Measurements from ENCODE around the gene MBD5.
A peak's percentile ranks its signal among the peaks of the same experiment; 100 is the strongest.

MBD5 gene

DNA sequence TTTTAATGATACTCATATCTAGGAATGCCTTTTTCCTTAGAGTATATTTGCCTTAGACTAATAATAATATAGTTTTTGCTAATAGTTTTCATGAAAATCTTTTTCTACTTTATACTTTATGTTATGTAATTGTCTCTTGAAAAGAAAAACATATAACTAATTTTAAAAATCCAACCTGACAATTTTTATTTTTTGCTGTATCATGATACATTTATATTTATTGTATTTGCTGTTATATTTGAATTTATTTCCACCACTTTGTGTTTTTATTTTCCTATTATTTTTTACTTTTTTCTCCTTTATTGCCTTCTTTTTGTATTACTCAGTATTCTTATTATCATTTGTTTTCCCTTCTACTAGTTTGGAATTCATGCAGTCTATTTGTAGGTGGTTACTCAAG, 85.4 kb downstream of the MBD5 start:
- peaks cover 11% of the 10 kb centered on the region for H3K4me1 Mint-ChIP-seq
- no peak for DNase-seq
- H3K27me3 Mint-ChIP-seq: no peaks in the 10 kb centered on the region
- H3K27ac Mint-ChIP-seq: no peak overlapping the region
- H3K9me3 Mint-ChIP-seq: no peaks in the 10 kb centered on the region
- H3K36me3 Mint-ChIP-seq: peaks cover 1% of the 10 kb centered on the region
- H3K4me3 Mint-ChIP-seq: no peak overlapping the region
- CTCF ChIA-PET: no interaction called here

- Mint-ChIP-seq H3K36me3 (peaks cover 1% of the 10 kb centered on the region), H3K27ac (no peak overlapping the region), H3K27me3 (no peaks in the 10 kb centered on the region), H3K4me1 (peaks cover 11% of the 10 kb centered on the region), H3K9me3 (no peaks in the 10 kb centered on the region), H3K4me3 (no peak overlapping the region)
- CTCF ChIA-PET: no interaction called here
- no peak for DNase-seq
Observed at GRCh38 chr2:148108385-148108784, 87.5 kb downstream of the MBD5 start.

- Mint-ChIP-seq H3K9me3 (no peaks in the 10 kb centered on the region), H3K4me3 (no peak overlapping the region), H3K27me3 (no peaks in the 10 kb centered on the region), H3K27ac (peak overlapping the region; percentile 62), H3K4me1 (peaks cover 11% of the 10 kb centered on the region), H3K36me3 (peaks cover 1% of the 10 kb centered on the region)
- DNase-seq: no peak
- CTCF ChIA-PET: interaction anchor here (0.7 kb wide), 1 partner anchor 14 kb away, joined by 3 read pairs; no protein-coding TSS in a partner anchor
Observed at GRCh38 chr2:148110184-148110583, 89.3 kb downstream of the MBD5 start.

DNA sequence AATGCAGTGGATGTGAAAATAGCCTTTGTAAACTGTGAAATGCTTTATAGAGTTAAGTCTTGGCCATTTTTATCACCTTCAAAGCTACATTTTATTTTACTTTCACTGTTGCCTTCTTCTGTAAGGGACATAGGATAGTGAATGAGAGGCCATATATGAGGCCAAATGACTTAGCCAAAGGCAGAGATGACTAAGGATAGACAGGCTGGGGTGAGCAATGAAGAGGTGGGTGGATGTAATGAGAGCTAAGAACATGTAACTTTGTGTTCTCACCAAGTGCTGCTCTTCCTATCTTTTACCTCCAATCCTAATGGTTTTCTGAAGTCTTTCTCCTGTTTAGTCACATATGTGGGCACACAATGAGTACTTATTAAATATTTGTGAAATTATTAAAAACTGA, 101.9 kb downstream of the MBD5 start:
- no peaks in the 10 kb centered on the region for H3K4me1 Mint-ChIP-seq
- no peaks in the 10 kb centered on the region for H3K36me3 Mint-ChIP-seq
- H3K4me3 Mint-ChIP-seq: no peak overlapping the region
- DNase-seq: no peak
- no peaks in the 10 kb centered on the region for H3K9me3 Mint-ChIP-seq
- H3K27ac Mint-ChIP-seq: no peak overlapping the region
- H3K27me3 Mint-ChIP-seq: no peaks in the 10 kb centered on the region
- CTCF ChIA-PET: no interaction called here

GRCh38 chr2:148124271-148124670, 103.4 kb downstream of the MBD5 start:
- DNase-seq: no peak
- Mint-ChIP-seq H3K4me3 (no peak overlapping the region), H3K9me3 (no peaks in the 10 kb centered on the region), H3K4me1 (no peaks in the 10 kb centered on the region), H3K36me3 (no peaks in the 10 kb centered on the region), H3K27ac (no peak overlapping the region), H3K27me3 (no peaks in the 10 kb centered on the region)
- CTCF ChIA-PET: no interaction called here

- no peaks in the 10 kb centered on the region for H3K4me1 Mint-ChIP-seq
- no peaks in the 10 kb centered on the region for H3K36me3 Mint-ChIP-seq
- DNase-seq: no peak
- H3K9me3 Mint-ChIP-seq: no peaks in the 10 kb centered on the region
- no peaks in the 10 kb centered on the region for H3K27me3 Mint-ChIP-seq
- H3K27ac Mint-ChIP-seq: no peak overlapping the region
- CTCF ChIA-PET: no interaction called here
- H3K4me3 Mint-ChIP-seq: no peak overlapping the region
Observed at GRCh38 chr2:148130581-148130980, 109.7 kb downstream of the MBD5 start.

GRCh38 chr2:148132412-148132811, 111.5 kb downstream of the MBD5 start:
- Mint-ChIP-seq H3K4me3 (no peak overlapping the region), H3K27ac (no peak overlapping the region), H3K36me3 (no peaks in the 10 kb centered on the region), H3K4me1 (no peaks in the 10 kb centered on the region), H3K27me3 (no peaks in the 10 kb centered on the region), H3K9me3 (no peaks in the 10 kb centered on the region)
- DNase-seq: no peak
- CTCF ChIA-PET: no interaction called here

GRCh38 chr2:148135705-148136104, 114.8 kb downstream of the MBD5 start:
- Mint-ChIP-seq H3K9me3 (no peaks in the 10 kb centered on the region), H3K4me3 (no peak overlapping the region), H3K4me1 (no peaks in the 10 kb centered on the region), H3K27me3 (no peaks in the 10 kb centered on the region), H3K36me3 (no peaks in the 10 kb centered on the region), H3K27ac (no peak overlapping the region)
- CTCF ChIA-PET: no interaction called here
- DNase-seq: no peak

GRCh38 chr2:148136441-148136840, 115.5 kb downstream of the MBD5 start:
- Mint-ChIP-seq H3K9me3 (no peaks in the 10 kb centered on the region), H3K36me3 (no peaks in the 10 kb centered on the region), H3K4me3 (no peak overlapping the region), H3K4me1 (no peaks in the 10 kb centered on the region), H3K27ac (no peak overlapping the region), H3K27me3 (no peaks in the 10 kb centered on the region)
- no peak for DNase-seq
- CTCF ChIA-PET: interaction anchor here (0.7 kb wide), 1 partner anchor 108 kb away, joined by 3 read pairs; no protein-coding TSS in a partner anchor

DNA sequence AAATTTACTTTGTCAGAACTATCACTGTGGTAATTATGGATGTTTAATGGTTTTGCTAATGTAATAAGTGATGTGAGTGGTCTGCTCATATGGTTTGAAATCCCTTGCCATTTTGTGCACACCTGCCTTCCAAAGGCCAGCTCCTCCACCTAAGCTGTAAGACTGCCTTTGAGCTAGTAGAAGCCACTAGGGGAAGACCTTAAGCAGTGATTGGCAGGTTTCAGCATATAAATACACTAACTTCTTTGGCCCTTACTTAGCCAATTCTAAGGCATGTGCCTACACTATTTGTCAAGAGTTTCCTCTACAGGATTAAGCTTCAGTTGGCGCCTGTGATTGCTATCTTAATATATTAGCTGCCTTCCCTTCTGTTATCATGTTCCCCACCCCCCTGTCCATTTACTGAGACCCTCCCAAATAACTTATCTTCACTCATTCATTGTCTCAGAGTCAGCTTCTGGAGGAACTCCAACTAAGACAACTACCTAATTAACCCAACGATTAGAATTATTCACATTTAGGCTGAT, 141.1 kb downstream of the MBD5 start:
- CTCF ChIA-PET: interaction anchor here (0.6 to 0.9 kb wide), 2 partner anchors 9 to 35 kb away, joined by 3 to 7 read pairs; no protein-coding TSS in a partner anchor

DNA sequence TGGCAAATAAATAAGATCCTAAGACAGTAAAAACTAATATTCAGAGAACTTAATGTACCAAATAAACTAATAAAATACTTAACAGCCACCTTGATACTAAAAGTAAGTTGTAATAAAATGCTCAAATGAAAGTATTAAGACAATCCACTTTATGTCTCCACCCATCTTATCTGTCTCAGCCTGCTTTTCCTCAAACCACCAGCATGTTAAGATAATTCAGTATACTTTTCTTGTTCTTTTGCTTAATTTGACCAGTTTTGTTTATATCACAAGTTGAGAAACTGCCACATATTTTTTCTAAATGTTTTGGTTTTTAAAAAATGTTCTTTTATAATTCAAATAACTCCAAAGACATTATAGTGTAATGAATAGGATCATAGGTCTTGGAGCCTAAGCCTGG, 142.0 kb downstream of the MBD5 start:
- no peak for DNase-seq
- H3K36me3 Mint-ChIP-seq: no peaks in the 10 kb centered on the region
- no peak overlapping the region for H3K4me3 Mint-ChIP-seq
- no peaks in the 10 kb centered on the region for H3K4me1 Mint-ChIP-seq
- CTCF ChIA-PET: no interaction called here
- no peak overlapping the region for H3K27ac Mint-ChIP-seq
- no peaks in the 10 kb centered on the region for H3K27me3 Mint-ChIP-seq
- H3K9me3 Mint-ChIP-seq: no peaks in the 10 kb centered on the region

More for the DNA sequence above, 141.1 kb downstream of the MBD5 start:
- DNase-seq: no peak
- no peaks in the 10 kb centered on the region for H3K4me1 Mint-ChIP-seq
- no peaks in the 10 kb centered on the region for H3K36me3 Mint-ChIP-seq
- no peak overlapping the region for H3K4me3 Mint-ChIP-seq
- H3K27me3 Mint-ChIP-seq: no peaks in the 10 kb centered on the region
- no peak overlapping the region for H3K27ac Mint-ChIP-seq
- no peaks in the 10 kb centered on the region for H3K9me3 Mint-ChIP-seq

GRCh38 chr2:148165975-148166374, 145.1 kb downstream of the MBD5 start:
- Mint-ChIP-seq H3K27me3 (no peaks in the 10 kb centered on the region), H3K4me3 (no peak overlapping the region), H3K27ac (no peak overlapping the region), H3K9me3 (no peaks in the 10 kb centered on the region), H3K36me3 (peaks cover 3% of the 10 kb centered on the region), H3K4me1 (no peaks in the 10 kb centered on the region)
- CTCF ChIA-PET: no interaction called here
- no peak for DNase-seq

DNA sequence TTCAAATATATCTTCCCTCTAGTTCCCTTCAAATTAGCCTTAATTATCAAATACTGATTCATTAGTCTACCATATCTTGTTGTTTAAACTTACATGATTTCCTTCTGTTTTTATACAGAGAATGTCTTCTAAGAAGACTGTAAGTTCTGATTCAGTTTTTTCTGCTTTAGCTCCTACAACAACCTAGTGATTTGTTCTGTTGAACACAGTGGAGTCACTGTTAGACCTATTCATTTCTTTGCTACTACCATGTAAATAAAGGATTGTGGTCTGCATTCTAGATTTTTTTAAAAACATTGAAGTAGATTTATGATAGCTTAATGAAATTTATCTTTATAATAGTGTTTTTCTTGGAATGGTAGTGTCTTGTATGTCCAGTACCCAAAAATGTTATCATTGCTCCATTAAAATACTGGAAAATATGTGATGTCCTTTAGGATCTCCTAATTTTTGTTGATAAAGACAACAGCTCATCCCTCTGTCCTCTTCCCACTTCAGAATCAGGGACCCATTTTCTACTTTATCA, 146.4 kb downstream of the MBD5 start:
- DNase-seq: no peak
- Mint-ChIP-seq H3K9me3 (no peaks in the 10 kb centered on the region), H3K27ac (no peak overlapping the region), H3K36me3 (peaks cover 6% of the 10 kb centered on the region), H3K4me1 (no peaks in the 10 kb centered on the region), H3K4me3 (no peak overlapping the region), H3K27me3 (no peaks in the 10 kb centered on the region)
- CTCF ChIA-PET: interaction anchor here (0.6 kb wide), 1 partner anchor 297 kb away, joined by 3 read pairs; no protein-coding TSS in a partner anchor

- Mint-ChIP-seq H3K4me3 (no peak overlapping the region), H3K9me3 (no peaks in the 10 kb centered on the region), H3K27ac (no peak overlapping the region), H3K27me3 (no peaks in the 10 kb centered on the region), H3K4me1 (no peaks in the 10 kb centered on the region), H3K36me3 (peaks cover 6% of the 10 kb centered on the region)
- no peak for DNase-seq
- CTCF ChIA-PET: interaction anchor here (0.6 kb wide), 1 partner anchor 297 kb away, joined by 3 read pairs; no protein-coding TSS in a partner anchor
Observed at GRCh38 chr2:148167855-148168254, 147.0 kb downstream of the MBD5 start.

DNA sequence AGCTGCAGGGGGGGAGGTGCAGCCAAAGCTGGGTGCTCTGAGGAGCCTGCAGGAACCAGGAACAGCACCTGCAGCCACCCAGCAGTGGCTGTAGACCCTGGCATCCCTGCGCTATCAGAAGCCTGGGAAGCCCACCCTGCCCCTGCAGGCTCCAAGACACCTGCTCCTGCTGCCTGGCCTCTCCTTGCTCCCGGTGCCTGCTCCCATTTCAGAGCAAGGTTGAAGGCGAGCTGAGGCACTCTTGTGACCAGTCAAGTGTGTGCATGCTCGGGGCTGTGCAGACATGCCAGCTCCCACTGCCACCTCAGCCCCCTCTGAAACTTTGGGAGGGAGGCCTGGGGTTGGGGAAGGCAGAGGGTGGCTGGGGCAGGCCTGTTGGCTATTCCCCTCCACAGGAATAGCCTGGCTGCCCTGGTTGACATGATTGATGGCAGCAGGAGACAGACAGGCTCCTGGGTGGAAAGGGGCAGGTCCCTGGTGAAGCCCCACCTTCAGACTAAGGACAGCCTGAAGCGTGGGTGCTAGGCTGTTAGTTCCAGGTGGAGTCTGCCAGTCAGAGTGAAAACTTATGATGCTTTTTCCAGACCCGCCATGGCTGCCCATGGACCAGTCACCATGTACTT, 151.4 kb downstream of the MBD5 start:
- Mint-ChIP-seq H3K27me3 (no peaks in the 10 kb centered on the region), H3K27ac (no peak overlapping the region), H3K9me3 (no peaks in the 10 kb centered on the region), H3K4me1 (no peaks in the 10 kb centered on the region), H3K4me3 (no peak overlapping the region), H3K36me3 (peaks cover 6% of the 10 kb centered on the region)
- CTCF ChIA-PET: interaction anchor here (1.1 kb wide), 1 partner anchor 14 kb away, joined by 3 read pairs; no protein-coding TSS in a partner anchor
- DNase-seq: no peak
